ENCODE data around the gene DUOX1. TPM values are rescaled to one million over a fixed set of nuclear protein-coding genes. Genes with fewer than 3 reads are reported as not detected.
A peak's percentile ranks its signal among the peaks of the same experiment; 100 is the strongest.

DUOX1 gene
- total and polyA plus RNA-seq, 2 experiments from 2014 or later: 0.32 to 1.8 TPM

- DNase-seq: no peak
Observed at GRCh38 chr15:45106002-45106790, 23.6 kb upstream of the DUOX1 start.

GRCh38 chr15:45107941-45108630 is 21.7 kb upstream of the DUOX1 start:
- peaks cover 29% of the 10 kb centered on the region for H3K27me3 ChIP-seq (replicated peaks; ENCODE audit: insufficient read depth)
- no peaks in the 10 kb centered on the region for H3K79me2 ChIP-seq (ENCODE audit: insufficient read depth)
- no peaks in the 10 kb centered on the region for H3K9me3 ChIP-seq (ENCODE audit: low read depth)
- H3K9me2 ChIP-seq (ENCODE audit: insufficient read depth): no peaks in the 10 kb centered on the region
- no peak for DNase-seq
- H2AFZ ChIP-seq: no peak overlapping the region
- H4K20me1 ChIP-seq (ENCODE audit: insufficient read depth): no peaks in the 10 kb centered on the region
- no peaks in the 10 kb centered on the region for H3F3A ChIP-seq (ENCODE audit: insufficient read depth)
- no peaks in the 10 kb centered on the region for H3K36me3 ChIP-seq (ENCODE audit: low read depth)
- TF ChIP-seq EZH2 (IDR thresholded peaks at IDR 0.05; ENCODE audit: insufficient read depth, poor library complexity, severe bottlenecking) (no peak), EZH2phosphoT487 (IDR thresholded peaks at IDR 0.05; ENCODE audit: insufficient read depth, low read depth) (no peak)
- H3K4me2 ChIP-seq (ENCODE audit: unreplicated experiment): no peak overlapping the region
- H3K27ac ChIP-seq: no peak overlapping the region
- H3K9ac ChIP-seq: no peak overlapping the region
- H3K4me3 ChIP-seq: no peak overlapping the region
- H3K4me1 ChIP-seq (ENCODE audit: insufficient read depth): no peaks in the 10 kb centered on the region
- WGBS, 2 experiments (ENCODE audit: low coverage in 1 of 2, low lambda C conversion rate in 2 of 2, missing lambda C conversion rate in 2 of 2): 83 to 93% methylated on average over 10 of the region's 10 CpGs
- in situ Hi-C loops (cut with MboI): no loop called here

More at GRCh38 chr15:45106002-45106790, 23.6 kb upstream of the DUOX1 start:
- Histone ChIP-seq H4K20me1 (ENCODE audit: insufficient read depth) (no peaks in the 10 kb centered on the region), H3K79me2 (ENCODE audit: insufficient read depth) (no peaks in the 10 kb centered on the region), H3K36me3 (ENCODE audit: low read depth) (no peaks in the 10 kb centered on the region), H3K27me3 (replicated peaks; ENCODE audit: insufficient read depth) (peaks cover 14% of the 10 kb centered on the region; the same call in 1 of the 2 replicates), H3K4me1 (ENCODE audit: insufficient read depth) (no peaks in the 10 kb centered on the region), H3K4me2 (ENCODE audit: unreplicated experiment) (no peak overlapping the region), H3K4me3 (no peak overlapping the region), H3K9me2 (ENCODE audit: insufficient read depth) (no peaks in the 10 kb centered on the region), H2AFZ (no peak overlapping the region), H3K9ac (no peak overlapping the region), H3F3A (ENCODE audit: insufficient read depth) (no peaks in the 10 kb centered on the region), H3K27ac (no peak overlapping the region), H3K9me3 (ENCODE audit: low read depth) (no peaks in the 10 kb centered on the region)
- 54 to 60% methylated on average over 15 of the region's 15 CpGs for WGBS, 2 experiments (ENCODE audit: low coverage in 1 of 2, low lambda C conversion rate in 2 of 2, missing lambda C conversion rate in 2 of 2)
- in situ Hi-C loops (cut with MboI): no loop called here
- TF ChIP-seq EZH2phosphoT487 (IDR thresholded peaks at IDR 0.05; ENCODE audit: insufficient read depth, low read depth): no peak

GRCh38 chr15:45110256-45110820 is 19.5 kb upstream of the DUOX1 start:
- in situ Hi-C loops (cut with MboI): no loop called here
- Histone ChIP-seq H3F3A (ENCODE audit: insufficient read depth) (no peaks in the 10 kb centered on the region), H3K27ac (no peak overlapping the region), H3K9ac (no peak overlapping the region), H3K79me2 (ENCODE audit: insufficient read depth) (no peaks in the 10 kb centered on the region), H3K9me3 (ENCODE audit: low read depth) (no peaks in the 10 kb centered on the region), H3K4me1 (ENCODE audit: insufficient read depth) (no peaks in the 10 kb centered on the region), H3K4me2 (ENCODE audit: unreplicated experiment) (no peak overlapping the region), H3K27me3 (replicated peaks; ENCODE audit: insufficient read depth) (peaks cover 52% of the 10 kb centered on the region), H3K36me3 (ENCODE audit: low read depth) (no peaks in the 10 kb centered on the region), H3K9me2 (ENCODE audit: insufficient read depth) (no peaks in the 10 kb centered on the region), H4K20me1 (ENCODE audit: insufficient read depth) (no peaks in the 10 kb centered on the region), H3K4me3 (no peak overlapping the region), H2AFZ (no peak overlapping the region)
- no peak for TF ChIP-seq EZH2phosphoT487 (IDR thresholded peaks at IDR 0.05; ENCODE audit: insufficient read depth, low read depth)
- no peak for DNase-seq
- WGBS, 2 experiments (ENCODE audit: low coverage in 1 of 2, low lambda C conversion rate in 2 of 2, missing lambda C conversion rate in 2 of 2): 57 to 67% methylated on average over 10 to 11 of the region's 11 CpGs

GRCh38 chr15:45111390-45112142 is 18.2 kb upstream of the DUOX1 start:
- Histone ChIP-seq H4K20me1 (ENCODE audit: insufficient read depth) (no peaks in the 10 kb centered on the region), H3F3A (ENCODE audit: insufficient read depth) (no peaks in the 10 kb centered on the region), H3K36me3 (ENCODE audit: low read depth) (no peaks in the 10 kb centered on the region), H3K4me3 (no peak overlapping the region), H2AFZ (no peak overlapping the region), H3K9me2 (ENCODE audit: insufficient read depth) (no peaks in the 10 kb centered on the region), H3K4me2 (ENCODE audit: unreplicated experiment) (no peak overlapping the region), H3K9ac (no peak overlapping the region), H3K27me3 (replicated peaks; ENCODE audit: insufficient read depth) (peaks cover 64% of the 10 kb centered on the region), H3K27ac (no peak overlapping the region), H3K4me1 (ENCODE audit: insufficient read depth) (no peaks in the 10 kb centered on the region), H3K79me2 (ENCODE audit: insufficient read depth) (no peaks in the 10 kb centered on the region), H3K9me3 (ENCODE audit: low read depth) (no peaks in the 10 kb centered on the region)
- no peak for DNase-seq
- in situ Hi-C loops (cut with MboI): no loop called here
- TF ChIP-seq EZH2phosphoT487 (IDR thresholded peaks at IDR 0.05; ENCODE audit: insufficient read depth, low read depth): no peak
- peak; percentile 91 for TF ChIP-seq EZH2 (IDR thresholded peaks at IDR 0.05; ENCODE audit: insufficient read depth, poor library complexity, severe bottlenecking)
- 8 to 10% methylated on average over 26 to 46 of the region's 71 CpGs for WGBS, 2 experiments (ENCODE audit: low coverage in 1 of 2, low lambda C conversion rate in 2 of 2, missing lambda C conversion rate in 2 of 2)

Data from GM23248 (cell line).